ENCODE measurements around the gene VSTM1.
A peak's percentile ranks its signal among the peaks of the same experiment; 100 is the strongest.

Gene VSTM1

DNA sequence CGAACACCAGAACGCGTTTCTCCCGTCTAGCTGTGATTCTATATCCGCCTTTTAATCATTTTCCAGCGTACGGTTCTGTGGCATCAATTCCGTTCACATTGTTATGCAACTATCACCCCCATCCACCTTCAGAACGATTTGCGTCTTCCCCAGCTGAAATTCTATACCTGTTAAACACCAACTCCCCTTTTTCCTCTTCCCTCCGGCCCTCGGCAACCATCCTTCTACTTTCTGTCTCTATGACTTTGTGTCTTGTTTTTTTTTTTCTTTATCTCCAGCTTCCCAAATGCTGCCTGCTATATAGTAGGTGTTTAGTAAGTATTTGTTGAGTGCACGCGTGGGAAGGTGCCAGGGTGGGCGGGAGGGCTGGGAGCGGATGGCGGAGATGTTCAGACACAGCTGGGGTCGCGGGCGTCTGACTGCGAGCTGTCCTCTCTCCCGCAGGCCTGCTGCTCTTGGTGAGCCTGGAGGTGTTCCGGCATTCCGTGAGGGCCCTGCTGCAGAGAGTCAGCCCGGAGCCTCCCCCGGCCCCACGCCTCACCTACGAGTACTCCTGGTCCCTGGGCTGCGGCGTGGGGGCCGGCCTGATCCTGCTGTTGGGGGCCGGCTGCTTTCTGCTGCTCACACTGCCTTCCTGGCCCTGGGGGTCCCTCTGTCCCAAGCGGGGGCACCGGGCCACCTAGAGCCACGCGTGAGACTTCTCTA is 52.0 kb downstream of the VSTM1 start:
- no peak for DNase-seq (ENCODE audit: low spot score)

- no peak for DNase-seq (ENCODE audit: low spot score)
Measured at GRCh38 chr19:54010474-54010873, 53.2 kb downstream of the VSTM1 start.

- no peak for DNase-seq (ENCODE audit: low spot score)
Measured at GRCh38 chr19:54009440-54009839, 54.3 kb downstream of the VSTM1 start.

DNA sequence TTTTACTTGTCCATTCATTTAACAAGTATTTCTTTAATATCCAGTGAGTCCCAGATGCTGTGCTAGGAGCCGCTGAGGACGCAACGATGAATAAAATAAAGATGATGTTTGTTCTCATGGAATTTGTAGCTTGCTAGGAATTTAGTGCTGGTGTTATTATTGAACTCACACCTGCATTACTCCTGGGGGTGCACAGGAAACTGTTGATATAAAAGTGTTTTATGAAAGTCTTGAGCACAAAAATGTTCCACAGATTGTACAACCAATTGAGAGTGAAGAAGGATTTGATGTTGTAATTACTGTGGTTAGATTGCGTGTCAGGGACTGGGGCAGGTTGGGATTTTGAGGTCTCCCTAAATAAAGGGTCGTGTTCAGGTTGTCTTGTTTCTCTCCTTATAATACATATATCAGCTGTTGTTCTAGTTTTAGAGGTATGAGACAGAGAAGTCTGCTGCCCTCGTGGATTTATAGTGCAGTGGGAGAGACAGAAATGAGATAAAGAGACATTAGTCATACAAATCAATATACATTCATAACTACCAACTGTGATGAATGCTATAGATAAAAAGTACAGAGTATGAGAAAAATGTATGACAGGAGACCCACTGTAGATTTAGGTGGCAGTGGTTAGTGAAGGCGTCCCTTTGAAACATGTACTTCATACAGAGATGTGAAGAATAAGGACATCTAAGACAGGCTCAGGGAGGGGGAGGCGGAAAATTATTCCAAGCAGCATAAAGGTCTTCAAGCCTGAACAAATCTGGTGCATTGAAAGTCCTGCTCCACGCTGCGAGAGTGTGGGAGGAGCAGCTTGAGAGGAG is 61.0 kb downstream of the VSTM1 start:
- DNase-seq (ENCODE audit: low spot score), result no peak

DNA sequence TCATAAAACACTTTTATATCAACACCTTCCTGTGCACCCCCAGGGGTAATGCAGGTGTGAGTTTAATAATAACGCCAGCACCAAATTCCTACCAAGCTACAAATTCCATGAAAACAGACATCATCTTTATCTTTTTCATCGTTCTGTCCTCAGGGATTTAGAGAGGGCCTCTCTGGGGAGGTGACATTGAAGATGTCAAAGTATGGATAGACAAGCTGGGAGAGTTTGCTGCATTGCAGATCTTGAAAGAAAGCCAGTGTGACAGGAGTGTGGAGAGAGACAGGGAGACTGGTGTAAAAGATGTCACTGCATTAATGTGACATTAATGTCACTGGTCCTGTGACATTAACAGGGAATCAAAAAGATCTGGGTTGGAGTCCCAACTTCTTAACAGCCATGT is 62.2 kb downstream of the VSTM1 start:
- no peak for DNase-seq (ENCODE audit: low spot score)

GRCh38 chr19:53999694-54000093 is 64.0 kb downstream of the VSTM1 start:
- no peak for DNase-seq (ENCODE audit: low spot score)

DNA sequence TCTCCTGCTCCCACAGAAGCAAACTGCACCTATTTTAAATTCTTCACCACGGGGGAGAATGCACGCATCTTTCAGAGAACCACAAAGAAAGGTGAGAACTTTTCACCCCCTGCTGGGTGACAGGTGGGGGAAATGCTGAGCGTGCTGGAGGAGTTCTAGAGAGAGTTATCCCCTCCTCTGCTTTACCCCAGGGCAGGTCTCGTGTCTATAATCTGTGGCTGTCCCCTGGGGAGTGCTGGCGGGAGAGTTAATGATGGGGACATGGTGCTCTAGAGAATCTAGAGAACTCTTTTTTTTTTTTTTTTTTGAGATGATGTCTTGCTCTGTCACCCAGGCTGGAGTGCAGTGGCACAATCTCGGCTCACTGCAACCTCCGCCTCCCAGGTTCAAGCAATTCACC is 65.5 kb downstream of the VSTM1 start:
- DNase-seq (ENCODE audit: low spot score), result no peak

DNA sequence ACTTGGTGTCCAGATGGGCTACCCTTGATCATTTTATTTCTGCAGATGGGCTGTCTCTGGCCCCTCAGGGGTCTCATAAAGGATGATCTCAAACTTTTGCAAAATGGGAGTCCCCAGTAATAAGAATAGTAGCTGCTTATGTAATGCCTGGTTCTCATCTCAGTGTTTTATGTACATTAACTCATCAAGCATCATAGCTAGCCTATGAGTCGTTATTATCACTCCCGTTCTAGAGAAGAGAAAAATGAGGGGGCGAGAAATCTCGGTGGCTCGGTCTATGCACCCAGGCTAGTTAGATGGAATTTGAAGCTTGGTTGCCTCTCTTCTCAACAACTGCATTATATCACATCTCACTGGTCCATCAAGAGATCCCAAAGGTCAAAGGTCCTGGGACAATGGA is 68.9 kb downstream of the VSTM1 start:
- DNase-seq (ENCODE audit: low spot score), result no peak

- no peak for DNase-seq (ENCODE audit: low spot score)
Measured at GRCh38 chr19:53993448-53993847, 70.2 kb downstream of the VSTM1 start.

GRCh38 chr19:53992815-53993214 is 70.9 kb downstream of the VSTM1 start:
- no peak for DNase-seq (ENCODE audit: low spot score)

GRCh38 chr19:53992211-53992610 is 71.5 kb downstream of the VSTM1 start:
- no peak for DNase-seq (ENCODE audit: low spot score)

DNA sequence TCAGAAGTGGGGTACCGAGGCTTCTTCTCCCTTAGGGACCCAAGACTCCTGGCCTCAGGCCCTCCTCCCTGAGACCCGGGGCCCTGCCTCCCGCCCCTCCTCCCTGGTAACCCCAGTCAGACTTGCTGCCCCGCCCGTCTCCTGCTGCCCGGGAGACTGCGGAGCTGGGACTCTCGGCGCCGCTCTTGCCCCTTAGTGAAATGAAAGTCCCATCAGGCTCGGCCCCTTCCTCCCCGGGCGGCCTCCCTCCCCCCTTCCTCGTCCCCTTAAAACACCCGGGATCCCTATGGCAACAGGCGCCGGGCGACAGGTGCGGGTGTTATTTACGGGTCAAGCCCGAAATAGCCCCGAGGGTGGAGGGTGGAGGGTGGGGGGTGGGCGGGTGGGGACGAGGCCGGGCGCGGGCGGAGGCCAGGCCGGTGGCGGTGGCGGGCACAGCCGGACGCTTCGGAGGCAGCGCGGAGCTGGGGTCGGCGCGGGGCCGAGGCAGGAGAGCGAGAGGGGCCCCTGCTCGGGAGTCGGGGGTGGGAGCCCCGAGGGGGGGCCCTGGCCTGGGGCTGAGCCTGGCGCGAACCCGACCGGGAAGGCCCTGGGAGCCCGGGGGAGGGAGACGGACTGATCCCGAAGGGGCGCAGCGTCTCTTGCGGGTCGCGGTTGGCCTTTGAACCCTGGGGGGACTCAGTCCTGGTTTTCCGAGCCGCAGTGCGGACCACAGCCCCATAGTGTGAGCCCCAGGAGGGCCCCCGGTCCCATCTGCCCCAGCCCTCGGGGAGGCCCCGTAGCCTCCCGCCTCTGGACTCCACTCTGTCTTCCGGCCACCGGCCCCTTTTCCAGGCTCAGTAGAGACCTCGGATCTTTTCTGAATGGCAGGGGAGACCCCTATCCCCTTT is 72.2 kb downstream of the VSTM1 start, which contains the start of gene CACNG6:
Gene CACNG6 (plus strand): TSS at position 414 of the 890 bp plus-strand sequence. CDS start 1,241 bp downstream, outside the sequence.
- DNase-seq (ENCODE audit: low spot score), result peak; percentile 30

All from AG08395 (cell line).